Breast epithelium (tissue), 3 donors: ENCODE results near the gene APAF1.

Source experiments
- CTCF ChIP-seq, 3 donors: fragments of 450-650 bp; IDR thresholded peaks; one replicate each; pipeline ENCODE4 v1.5.1; 2016 to 2017; ENCODE audit warnings: antibody characterized with exemption in 3 of 3, mild to moderate bottlenecking in 3 of 3, moderate library complexity in 3 of 3
- POLR2AphosphoS5 ChIP-seq, 3 donors: sonication (generic); formaldehyde crosslinking; IDR thresholded peaks; one replicate each; pipeline ENCODE4 v1.6.1; 2017; ENCODE audit warnings: antibody characterized with exemption in 3 of 3

DNA sequence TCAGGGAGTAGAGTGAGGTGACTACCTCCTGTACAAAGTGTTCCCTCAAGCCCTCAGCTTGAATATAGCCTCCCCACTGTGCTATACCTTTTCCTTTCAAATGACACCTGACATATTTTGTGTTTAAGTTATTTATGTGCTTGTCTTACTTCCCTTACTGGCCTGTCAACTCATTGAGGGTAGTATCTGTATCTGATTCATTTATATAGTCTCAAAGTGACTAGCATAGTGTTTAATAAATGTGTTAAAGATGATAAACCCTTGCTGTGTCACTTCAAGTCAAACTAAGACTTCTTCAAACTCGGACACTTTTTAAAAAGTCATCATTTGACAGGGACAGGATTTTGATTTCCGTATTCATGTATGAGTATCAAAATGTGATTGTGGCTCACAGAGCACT, 52.1 kb downstream of the APAF1 start:
- TF ChIP-seq POLR2AphosphoS5 (IDR thresholded peaks at IDR 0.05) (no peak), CTCF (IDR thresholded peaks at IDR 0.05) (no peak)
